IMR-90 (cell line): ENCODE measurements around the gene DNAH6.

ENCODE experiments used
- MAZ ChIP-seq: IDR thresholded peaks from 2 replicates; pipeline ENCODE4 v1.6.1; 2012; ENCODE audit warnings: low read depth, mild to moderate bottlenecking, low read length, improper control_type of control experiment, moderate library complexity, borderline replicate concordance
- POLR2A ChIP-seq: IDR thresholded peaks from 2 replicates; pipeline ENCODE4 v1.6.1; 2012; ENCODE audit warnings: mild to moderate bottlenecking, low read depth, low read length
- TF ChIP-seq, protein P1 (sequence below): conservative IDR thresholded peaks from 2 replicates; pipeline ENCODE4 v1.5.1; 2012; ENCODE audit warnings: mild to moderate bottlenecking, low read depth, low read length, improper control_type of control experiment
- TF ChIP-seq, protein P2 (sequence below): fragments of 150-350 bp; IDR thresholded peaks from 2 replicates; pipeline ENCODE4 v1.6.1; 2017; ENCODE audit warnings: mild to moderate bottlenecking, antibody characterized with exemption, low read length, low read depth

GRCh38 chr2:84827978-84828575 is 311.8 kb downstream of the DNAH6 start:
- TF ChIP-seq, protein P1, sequence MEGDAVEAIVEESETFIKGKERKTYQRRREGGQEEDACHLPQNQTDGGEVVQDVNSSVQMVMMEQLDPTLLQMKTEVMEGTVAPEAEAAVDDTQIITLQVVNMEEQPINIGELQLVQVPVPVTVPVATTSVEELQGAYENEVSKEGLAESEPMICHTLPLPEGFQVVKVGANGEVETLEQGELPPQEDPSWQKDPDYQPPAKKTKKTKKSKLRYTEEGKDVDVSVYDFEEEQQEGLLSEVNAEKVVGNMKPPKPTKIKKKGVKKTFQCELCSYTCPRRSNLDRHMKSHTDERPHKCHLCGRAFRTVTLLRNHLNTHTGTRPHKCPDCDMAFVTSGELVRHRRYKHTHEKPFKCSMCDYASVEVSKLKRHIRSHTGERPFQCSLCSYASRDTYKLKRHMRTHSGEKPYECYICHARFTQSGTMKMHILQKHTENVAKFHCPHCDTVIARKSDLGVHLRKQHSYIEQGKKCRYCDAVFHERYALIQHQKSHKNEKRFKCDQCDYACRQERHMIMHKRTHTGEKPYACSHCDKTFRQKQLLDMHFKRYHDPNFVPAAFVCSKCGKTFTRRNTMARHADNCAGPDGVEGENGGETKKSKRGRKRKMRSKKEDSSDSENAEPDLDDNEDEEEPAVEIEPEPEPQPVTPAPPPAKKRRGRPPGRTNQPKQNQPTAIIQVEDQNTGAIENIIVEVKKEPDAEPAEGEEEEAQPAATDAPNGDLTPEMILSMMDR, result no peak
- TF ChIP-seq, protein P2, sequence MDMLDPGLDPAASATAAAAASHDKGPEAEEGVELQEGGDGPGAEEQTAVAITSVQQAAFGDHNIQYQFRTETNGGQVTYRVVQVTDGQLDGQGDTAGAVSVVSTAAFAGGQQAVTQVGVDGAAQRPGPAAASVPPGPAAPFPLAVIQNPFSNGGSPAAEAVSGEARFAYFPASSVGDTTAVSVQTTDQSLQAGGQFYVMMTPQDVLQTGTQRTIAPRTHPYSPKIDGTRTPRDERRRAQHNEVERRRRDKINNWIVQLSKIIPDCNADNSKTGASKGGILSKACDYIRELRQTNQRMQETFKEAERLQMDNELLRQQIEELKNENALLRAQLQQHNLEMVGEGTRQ, result no peak
- no peak for TF ChIP-seq POLR2A
- no peak for TF ChIP-seq MAZ
